ENCODE results near the gene GABRB1. TPM values are rescaled to one million over a fixed set of nuclear protein-coding genes. Genes with fewer than 3 reads are reported as not detected.

Gene GABRB1
- under 0.01 and 0.11 TPM in 2 replicates for total RNA-seq

DNA sequence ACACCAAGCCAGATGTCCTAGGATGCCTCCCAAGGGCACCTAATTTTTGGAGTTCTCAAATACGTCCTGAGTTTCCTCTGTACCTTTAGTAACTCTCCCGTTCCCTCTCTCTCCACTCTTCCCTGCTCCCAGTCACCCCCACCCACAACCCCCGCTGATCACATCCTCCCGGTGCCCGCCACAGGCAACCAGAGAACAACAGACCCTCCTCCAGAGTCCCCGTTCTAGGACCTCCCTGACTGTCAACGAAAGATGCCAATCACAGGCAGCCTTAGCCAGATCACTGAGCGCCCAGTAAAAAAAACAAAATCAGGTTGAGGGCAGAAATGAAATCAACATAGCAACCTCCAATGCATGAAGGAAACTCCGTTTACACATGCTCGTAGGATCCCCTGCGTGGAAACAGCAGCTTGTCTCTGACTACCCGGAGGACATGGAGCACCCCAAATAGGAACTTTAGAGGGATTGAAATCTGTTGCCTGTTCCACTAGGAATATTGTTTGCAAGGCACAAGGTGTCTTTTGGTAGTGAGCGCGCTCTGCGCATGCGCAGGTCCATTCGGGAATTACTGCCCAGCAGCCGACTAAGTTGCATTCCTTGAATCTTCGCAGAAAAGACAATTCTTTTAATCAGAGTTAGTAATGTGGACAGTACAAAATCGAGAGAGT is at the start of gene GABRB1:
GABRB1 (plus strand) TSS at position 557 of the 668 bp plus-strand sequence.

DNA sequence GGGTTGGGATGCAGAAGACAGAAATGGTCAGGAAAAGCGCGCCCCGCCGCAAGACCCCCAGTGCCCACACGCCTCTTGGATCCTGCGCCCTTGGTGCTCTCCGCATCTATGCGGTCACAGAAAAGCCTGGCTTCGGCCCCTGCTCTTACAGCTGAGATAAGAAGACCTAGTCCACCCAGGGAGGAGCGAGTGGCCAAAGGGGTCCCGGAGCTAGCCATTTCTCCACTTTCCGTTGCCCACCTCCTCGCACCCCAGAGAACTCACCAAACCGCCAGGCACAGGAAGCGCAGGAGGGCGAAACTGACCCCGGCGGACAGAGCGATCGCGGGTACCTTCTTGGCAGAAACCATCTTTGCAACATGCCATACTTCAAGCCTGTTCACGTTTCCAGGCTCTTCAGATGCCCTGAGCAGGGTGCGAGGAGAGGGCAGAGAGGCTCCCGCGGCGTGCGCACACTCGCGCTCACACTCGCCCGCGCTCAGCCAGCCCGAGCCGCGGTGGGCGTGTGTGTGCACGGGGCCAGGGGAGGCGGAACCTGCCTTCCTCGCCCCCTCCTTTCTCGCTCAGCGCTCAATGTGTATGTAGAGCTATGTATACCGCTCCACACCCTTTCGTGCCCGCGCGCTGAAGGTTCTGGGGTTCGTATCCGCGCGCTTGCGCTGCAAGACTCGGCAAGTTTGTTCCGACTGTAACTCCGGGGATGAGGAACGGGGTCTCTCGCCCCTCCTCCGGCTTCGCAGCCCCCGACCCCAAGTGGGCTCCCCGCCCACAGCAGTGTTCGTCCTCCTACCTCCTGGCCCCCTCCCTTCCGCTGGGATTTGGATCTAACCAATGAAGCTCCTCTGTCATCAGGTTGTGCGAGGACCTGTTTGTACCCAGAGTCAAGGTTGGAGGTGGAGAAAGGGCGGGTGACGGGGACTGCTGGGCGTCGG is 38.0 kb upstream of the GABRB1 start, which contains the start of gene GABRA4:
GABRA4 (minus strand) TSS at position 507 of the 932 bp plus-strand sequence; CDS start at position 350, 157 bp downstream.

DNA sequence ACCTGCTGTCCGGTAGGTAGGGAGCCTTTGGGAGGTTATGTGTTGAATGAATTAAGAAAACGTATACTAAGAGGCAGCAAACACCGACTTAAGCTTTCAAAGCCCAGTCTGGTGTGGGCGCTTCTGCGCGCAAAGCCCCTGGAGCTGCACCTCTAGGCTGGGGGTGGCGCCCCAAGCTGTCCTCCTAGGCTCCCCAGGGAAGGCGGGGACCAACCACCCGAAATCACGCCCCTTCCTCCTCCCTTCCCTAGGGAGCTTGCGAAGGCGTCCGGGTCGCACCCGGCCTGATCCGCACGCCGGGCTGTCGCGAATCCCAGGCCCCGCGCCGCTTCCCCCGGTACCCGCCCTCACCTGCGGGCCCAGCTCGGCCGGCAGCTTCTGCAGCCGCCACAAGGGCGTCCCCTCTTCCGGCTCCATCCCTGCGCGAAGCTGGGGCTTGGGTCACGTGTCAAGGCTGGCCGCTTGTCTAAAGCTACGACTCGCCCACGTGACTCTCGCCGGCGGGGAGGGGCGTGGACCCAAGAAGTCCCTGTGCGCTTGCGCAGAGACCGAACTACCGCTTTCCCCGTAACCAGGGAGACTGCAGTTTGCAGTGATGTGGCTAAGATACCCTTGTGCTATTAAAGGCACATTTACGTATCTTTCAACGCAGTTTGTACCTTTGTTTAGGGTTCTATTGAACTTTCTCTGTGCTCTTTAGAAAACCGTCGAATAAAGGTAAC is 432.0 kb downstream of the GABRB1 start, which contains the start of gene COMMD8:
COMMD8 (minus strand) TSS at position 468 of the 722 bp plus-strand sequence; CDS start at position 417, 51 bp downstream.

Other genes starting within 250 kb of the GABRB1 start
- not detected in 2 replicates for gene COX7B2, start 122.3 kb upstream of the GABRB1 start, total RNA-seq
- gene GABRA4, start 38.0 kb upstream of the GABRB1 start, total RNA-seq = not detected in 2 replicates